Measurements from ENCODE around the gene PSMD14.
"Not testable (repeated sequence)": the region's sequence is repeated elsewhere in the genome, so short reads cannot be mapped to it uniquely, and the experiment has no call there.

Gene PSMD14

DNA sequence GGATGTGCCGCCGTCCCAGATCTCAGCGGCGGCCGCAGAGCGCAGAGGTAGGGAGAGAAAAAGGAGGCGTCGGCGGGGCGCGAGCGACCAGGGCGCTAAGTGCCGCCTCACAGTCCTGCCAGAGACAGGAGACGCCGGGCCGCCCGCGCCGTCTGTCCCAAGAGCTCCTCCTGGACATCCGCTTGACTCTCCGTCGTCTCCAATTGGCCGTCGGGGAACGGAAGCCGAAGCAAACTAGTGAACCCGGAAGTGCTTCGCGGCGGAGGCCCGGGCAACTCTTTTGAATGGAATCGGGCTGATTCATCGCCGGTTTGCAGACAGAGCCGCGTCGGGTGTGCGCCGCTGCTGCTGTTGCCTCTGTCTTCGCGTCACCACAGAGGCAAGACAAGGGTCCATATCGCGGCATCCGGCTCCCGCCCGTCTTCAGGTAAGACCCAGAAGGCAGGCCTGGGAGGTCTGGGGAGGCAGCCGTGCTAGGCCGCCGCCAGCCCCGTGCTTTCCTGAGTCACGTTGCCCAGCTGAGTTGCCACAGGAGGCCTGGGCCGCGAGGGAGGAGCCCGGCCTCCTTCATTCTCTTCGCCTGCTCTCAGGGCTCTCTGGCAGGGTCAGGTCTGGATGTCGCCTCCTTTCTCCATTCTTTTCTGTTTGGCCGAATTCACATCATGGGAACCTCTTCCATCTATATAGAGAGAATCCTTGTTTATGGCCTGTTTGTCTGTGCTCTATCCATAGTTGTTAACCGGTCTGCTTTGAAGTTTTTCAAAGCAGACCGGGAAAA is at the start of gene PSMD14:
Gene PSMD14, plus strand, starts transcription at position 248 of the 778 bp plus-strand sequence. CDS start 10,401 bp downstream, outside the sequence.
- DNase-seq, result peak; percentile 95
- no peak for TF ChIP-seq GATA1 (IDR thresholded peaks at IDR 0.05; ENCODE audit: low read depth, low read length)
- TF ChIP-seq POLR2A (IDR thresholded peaks at IDR 0.05; ENCODE audit: low read length), result peak; percentile 94

DNA sequence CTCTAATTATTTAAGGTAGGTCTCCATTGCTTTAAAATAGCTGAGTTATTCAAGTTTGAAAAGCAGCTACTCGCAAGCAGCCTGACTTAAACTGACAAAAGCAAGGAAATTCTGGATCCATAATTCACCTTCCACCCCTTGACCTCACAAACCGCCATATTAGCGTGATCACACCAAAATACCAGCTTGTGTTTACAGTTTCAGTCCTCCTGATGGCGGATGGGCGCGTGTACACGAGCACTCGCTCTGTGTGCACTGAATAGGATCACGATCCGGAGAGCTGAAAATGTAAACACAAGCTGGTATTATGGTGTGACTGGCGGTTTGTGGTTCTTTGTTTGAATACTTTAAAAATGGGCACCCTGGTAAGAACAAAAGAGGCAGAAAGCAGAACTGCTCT is 42.4 kb upstream of the PSMD14 start:
- TF ChIP-seq GATA1 (IDR thresholded peaks at IDR 0.05; ENCODE audit: low read depth, low read length) (no peak), POLR2A (IDR thresholded peaks at IDR 0.05; ENCODE audit: low read length) (no peak)
- DNase-seq, result no peak

DNA sequence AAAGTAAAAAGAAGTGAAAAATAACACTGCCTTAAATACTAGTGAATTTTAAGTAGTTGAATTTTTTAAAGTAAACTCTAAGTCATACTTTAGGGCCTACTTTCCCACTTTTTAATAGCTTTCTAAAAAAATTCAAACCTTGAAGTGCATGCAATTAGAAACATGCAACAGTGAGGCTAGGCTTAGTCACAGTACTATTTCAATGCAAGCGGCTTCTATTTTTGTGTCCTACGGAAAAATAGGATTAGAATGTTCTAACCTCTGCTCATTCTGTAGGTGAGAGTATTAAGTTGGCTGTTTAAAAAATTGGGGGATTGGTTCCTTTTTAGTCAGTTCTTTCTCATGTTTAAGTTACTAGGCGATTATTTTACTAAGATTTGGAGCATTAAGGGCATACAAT is 39.1 kb upstream of the PSMD14 start:
- TF ChIP-seq POLR2A (IDR thresholded peaks at IDR 0.05; ENCODE audit: low read length) (no peak), GATA1 (IDR thresholded peaks at IDR 0.05; ENCODE audit: low read depth, low read length) (no peak)
- no peak for DNase-seq

DNA sequence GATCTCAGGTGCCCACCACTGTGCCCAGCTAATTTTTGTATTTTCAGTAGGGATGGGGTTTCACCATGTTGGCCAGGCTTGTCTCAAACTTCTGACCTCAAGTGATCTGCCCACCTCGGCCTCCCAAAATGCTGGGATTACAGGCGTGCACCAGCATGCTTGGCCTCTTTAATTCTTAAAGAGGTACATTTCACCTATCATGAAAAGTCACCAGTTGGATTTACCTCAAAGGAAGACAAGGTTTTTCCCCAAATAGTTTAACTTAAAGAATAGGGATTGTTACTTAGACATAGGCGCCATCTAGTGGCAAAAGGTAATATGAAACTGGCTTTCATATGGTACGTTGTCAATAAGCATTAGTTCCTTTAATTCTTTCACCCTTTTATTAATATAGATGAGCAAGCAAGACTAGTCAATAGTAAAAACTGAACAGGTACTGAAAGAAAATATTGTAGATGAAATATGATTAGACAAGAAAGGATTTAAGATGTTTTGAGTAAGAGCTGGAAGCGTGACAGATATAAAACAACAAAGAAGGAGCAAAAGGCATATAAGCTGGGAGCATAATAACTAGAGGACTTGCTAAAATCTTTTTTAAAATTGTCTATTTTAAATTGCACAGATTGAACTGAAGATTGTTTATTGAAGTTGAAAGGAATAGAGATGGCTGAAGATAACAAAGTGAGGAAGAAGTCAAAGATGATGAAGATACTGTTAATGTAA is 35.0 kb upstream of the PSMD14 start:
- DNase-seq, result peak; percentile 63 to 77

GRCh38 chr2:161278564-161279229 is 29.5 kb upstream of the PSMD14 start:
- not testable (repeated sequence) for DNase-seq

More for the DNA sequence above, 35.0 kb upstream of the PSMD14 start:
- TF ChIP-seq POLR2A (IDR thresholded peaks at IDR 0.05; ENCODE audit: low read length), result no peak
- TF ChIP-seq GATA1 (IDR thresholded peaks at IDR 0.05; ENCODE audit: low read depth, low read length), result no peak

GRCh38 chr2:161279230-161279815 is 28.9 kb upstream of the PSMD14 start:
- DNase-seq, result not testable (repeated sequence)

DNA sequence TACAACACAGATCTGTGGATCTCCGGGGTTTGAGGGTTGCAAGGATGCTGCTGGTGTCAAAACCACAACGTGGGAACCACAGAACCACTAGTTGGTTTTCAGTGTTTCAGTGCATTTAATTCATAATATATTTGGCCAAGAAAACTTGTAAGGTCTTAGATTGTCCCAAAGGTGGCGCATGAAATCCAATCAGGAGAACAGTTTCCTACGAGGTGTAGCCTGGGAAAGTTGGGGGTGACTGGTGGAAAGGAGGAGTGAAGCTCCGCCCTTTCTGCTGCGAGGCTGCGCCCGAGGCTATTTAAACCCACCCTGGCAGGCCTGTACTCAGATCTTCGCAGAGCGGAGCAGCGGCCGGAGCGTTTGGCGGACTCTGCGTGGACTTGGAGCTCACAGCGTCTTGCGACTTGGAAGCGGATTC is 27.3 kb upstream of the PSMD14 start:
- not testable (repeated sequence) for DNase-seq

DNA sequence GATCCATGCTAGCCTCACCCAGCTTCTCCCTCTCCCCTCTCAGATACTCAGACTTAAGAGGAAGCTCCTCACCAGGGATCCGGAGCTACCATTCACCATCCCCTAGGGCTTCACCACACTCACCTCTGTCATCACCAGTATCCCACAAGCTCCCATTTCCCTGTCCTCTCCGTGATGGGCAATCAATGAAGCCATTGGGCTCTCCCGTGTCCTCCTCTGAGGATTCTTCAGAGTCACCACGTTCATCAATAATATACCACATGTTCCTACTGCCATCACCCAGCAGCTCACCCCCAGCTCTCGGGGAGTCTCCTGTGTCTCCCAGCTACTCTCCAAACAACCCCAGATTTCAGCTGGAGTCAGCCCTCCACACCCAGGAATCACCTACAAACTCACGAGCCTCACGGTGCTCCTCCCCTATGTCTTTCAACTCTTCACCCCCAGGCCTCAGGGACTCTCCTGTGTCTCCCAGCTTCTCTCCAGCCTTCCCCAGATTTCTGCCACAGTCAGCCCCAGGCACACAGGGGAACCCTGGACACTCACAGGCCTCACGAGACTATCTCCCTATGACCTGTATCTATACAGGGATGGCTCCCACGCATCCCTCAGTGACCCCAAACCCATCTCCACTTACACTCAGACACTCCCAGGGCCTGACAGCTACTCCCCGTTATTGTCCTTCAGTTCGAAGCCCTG is 26.5 kb upstream of the PSMD14 start:
- DNase-seq, result not testable (repeated sequence)

DNA sequence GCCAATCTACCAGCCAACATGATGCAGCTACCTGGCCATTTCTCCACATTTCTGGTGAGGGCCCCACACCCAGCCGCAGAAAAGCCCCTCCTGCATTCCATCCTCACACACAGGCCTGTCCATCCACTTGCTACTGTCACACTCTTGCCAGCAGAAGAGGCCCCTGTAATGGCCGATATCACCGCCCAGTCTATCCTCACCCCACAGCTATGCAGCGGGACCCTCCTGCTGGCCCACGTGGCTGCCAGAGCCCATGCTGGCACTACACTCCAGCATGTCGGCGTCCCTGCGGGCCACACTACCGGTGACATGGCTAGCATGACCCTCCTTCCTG is 25.9 kb upstream of the PSMD14 start:
- not testable (repeated sequence) for DNase-seq

DNA sequence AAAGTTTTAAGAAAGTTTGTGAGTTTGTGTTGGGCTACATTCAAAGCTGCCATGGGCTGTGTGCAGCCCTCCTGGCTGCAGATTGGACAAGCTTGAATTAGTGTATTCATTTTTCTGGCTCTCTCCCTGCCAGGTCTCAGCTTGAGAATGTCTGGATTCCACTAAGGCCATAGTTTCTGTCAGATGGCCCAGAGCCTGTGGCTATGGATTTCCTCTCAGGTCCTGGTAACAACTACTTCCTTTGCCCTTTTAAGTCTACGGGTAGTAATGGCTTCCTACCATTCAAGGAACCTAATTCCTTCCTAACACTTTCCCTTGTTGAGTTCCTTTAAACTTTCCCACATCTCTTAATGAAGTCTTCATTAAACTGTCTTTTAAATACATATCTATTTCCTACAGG is 24.3 kb upstream of the PSMD14 start:
- TF ChIP-seq POLR2A (IDR thresholded peaks at IDR 0.05; ENCODE audit: low read length) (no peak), GATA1 (IDR thresholded peaks at IDR 0.05; ENCODE audit: low read depth, low read length) (no peak)
- no peak for DNase-seq

DNA sequence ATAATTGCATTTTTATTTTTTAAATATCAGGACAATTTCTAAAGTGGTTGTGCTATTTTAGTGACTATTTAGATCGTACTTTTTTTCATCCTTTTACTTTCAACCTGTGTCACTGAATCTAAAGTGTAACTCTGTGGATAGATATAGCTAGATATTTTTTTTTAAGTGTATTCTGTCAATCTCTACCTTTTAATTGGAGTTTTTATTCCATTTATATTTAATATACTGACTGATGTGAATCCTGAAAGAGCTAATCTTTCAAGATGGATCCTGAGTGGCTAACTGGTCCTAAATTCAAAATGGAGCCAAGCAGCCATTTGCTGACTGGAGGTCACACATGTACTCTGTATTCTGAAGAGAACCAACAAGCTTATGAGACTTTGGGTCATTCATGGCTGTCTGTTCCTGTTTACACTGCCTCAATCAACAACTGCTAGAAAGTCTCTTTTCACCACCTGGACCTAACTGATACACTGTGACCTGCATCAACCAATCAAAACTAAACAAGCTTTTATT is 4.6 kb upstream of the PSMD14 start:
- TF ChIP-seq POLR2A (IDR thresholded peaks at IDR 0.05; ENCODE audit: low read length) (no peak), GATA1 (IDR thresholded peaks at IDR 0.05; ENCODE audit: low read depth, low read length) (no peak)
- no peak for DNase-seq

DNA sequence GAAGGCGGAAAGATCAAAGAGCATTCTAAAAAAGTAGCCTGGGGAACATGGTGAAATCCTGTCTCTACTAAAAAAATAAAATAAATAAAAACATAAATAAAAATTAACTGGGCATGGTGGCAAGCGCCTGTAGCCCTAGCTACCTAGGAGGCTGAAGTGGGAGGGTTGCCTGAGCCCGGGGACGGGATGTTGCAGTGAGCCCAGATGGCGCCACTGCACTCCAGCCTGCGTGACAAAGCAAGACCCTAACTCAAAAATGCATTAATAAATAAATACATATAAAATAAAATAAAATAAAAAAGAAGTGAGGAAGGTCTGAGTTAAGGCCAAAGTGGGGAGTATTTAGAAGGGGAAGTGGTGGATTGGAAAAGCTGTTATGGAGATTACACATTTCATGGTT is 1.3 kb upstream of the PSMD14 start:
- no peak for TF ChIP-seq GATA1 (IDR thresholded peaks at IDR 0.05; ENCODE audit: low read depth, low read length)
- TF ChIP-seq POLR2A (IDR thresholded peaks at IDR 0.05; ENCODE audit: low read length), result no peak
- DNase-seq, result no peak

DNA sequence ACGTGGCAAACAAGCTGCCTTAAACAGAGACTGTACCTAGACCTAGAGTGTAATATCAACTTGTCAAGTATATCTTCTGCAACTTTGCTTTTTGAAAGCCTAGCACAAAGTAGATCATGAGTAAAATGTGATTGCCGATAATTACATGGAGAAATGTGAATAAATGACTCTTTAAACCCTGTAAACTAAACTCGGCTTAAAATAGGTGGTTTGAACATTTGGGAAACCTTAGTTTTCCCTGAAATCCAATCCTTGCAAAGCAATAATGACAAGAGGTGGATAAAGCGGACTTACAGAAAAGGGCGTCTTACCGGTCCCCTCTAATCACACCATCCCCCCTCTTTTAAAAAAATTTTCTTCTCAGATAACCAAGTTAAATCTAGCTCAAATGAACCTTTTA is 549 bp upstream of the PSMD14 start:
- DNase-seq, result peak in 1 of 2 experiments; percentile 50

GRCh38 chr2:161312996-161313395 is 4.8 kb downstream of the PSMD14 start:
- DNase-seq, result peak; percentile 3 to 18
- TF ChIP-seq GATA1 (IDR thresholded peaks at IDR 0.05; ENCODE audit: low read depth, low read length) (no peak), POLR2A (IDR thresholded peaks at IDR 0.05; ENCODE audit: low read length) (no peak)

More for the DNA sequence above, 549 bp upstream of the PSMD14 start:
- TF ChIP-seq POLR2A (IDR thresholded peaks at IDR 0.05; ENCODE audit: low read length) (no peak), GATA1 (IDR thresholded peaks at IDR 0.05; ENCODE audit: low read depth, low read length) (no peak)

All from erythroblast (primary cell).